ENCODE data around the gene INPP4A.

The INPP4A gene

DNA sequence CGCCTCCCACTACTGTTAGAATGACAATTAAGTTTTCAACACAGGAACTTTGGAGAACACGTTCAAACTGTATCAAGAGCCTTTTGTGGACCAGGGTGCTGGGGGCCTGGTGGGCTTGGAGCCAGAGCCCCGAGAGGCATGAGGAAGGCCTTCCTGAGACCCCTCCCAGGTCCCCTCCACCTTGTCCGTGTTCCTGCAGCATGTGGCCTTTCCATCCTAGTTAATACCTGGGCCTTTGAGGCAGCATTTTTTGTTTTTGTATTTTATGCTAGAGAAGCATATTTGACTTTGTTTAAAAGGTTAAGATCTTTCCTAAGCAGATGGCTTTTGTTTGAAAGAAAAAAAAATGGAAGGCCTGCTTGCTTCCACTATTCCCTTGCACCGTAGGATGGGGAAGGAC, 68.0 kb downstream of the INPP4A start:
- H3K4me3 ChIP-seq (ENCODE audit: low read depth, low read length), result no peak overlapping the region
- DNase-seq (ENCODE audit: low read depth), result no peak
- TF ChIP-seq, protein P1, sequence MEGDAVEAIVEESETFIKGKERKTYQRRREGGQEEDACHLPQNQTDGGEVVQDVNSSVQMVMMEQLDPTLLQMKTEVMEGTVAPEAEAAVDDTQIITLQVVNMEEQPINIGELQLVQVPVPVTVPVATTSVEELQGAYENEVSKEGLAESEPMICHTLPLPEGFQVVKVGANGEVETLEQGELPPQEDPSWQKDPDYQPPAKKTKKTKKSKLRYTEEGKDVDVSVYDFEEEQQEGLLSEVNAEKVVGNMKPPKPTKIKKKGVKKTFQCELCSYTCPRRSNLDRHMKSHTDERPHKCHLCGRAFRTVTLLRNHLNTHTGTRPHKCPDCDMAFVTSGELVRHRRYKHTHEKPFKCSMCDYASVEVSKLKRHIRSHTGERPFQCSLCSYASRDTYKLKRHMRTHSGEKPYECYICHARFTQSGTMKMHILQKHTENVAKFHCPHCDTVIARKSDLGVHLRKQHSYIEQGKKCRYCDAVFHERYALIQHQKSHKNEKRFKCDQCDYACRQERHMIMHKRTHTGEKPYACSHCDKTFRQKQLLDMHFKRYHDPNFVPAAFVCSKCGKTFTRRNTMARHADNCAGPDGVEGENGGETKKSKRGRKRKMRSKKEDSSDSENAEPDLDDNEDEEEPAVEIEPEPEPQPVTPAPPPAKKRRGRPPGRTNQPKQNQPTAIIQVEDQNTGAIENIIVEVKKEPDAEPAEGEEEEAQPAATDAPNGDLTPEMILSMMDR (IDR thresholded peaks at IDR 0.05; ENCODE audit: insufficient read depth, low read depth, low read length, missing control alignments), result no peak

DNA sequence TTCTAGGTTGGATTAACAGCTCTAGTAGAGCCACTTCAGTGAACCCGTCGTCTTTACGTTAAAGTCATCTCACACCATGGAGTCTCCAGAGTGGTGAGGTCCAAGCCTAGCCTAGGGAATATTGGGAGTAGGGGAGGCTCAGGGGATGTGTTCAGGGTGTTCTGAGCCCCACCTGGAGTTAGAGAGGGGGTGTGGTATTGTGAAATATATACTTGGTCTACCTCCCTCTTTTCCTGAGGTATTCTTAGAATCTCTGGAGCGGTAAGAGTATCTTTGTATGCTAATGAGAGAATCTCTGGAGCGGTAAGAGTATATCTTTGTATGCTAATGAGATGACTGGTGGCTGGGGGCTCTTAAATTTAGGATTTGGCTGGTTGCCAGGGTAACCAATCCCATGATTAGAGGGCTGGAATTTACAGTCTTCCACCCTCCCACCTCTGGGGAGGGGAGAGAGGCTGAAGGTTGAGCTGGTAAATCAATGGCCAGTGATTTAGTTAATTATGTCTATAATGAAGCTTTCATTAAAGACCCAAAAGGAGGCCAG, 69.5 kb downstream of the INPP4A start:
- TF ChIP-seq, protein P1 (IDR thresholded peaks at IDR 0.05; ENCODE audit: insufficient read depth, low read depth, low read length, missing control alignments), result no peak
- no peak overlapping the region for H3K4me3 ChIP-seq (ENCODE audit: low read depth, low read length)
- no peak for DNase-seq (ENCODE audit: low read depth)

DNA sequence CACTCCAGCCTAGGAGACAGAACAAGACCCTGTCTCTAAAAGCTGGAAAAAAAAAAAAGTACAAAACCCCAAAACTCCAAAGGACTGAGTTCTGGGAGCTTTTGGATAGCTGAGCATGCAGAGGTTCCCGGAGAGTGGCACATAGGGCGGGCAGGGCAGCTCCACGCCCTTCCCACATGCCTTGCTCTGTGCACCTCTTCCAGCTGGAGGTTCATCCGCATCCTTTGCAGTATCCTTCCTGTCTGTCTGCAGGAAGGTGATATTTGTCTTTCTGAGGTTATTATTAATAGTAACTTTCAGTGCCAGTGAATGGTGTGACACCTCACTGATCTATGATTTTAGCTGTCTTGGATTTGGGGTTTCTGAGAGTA, 70.2 kb downstream of the INPP4A start:
- TF ChIP-seq, protein P1 (IDR thresholded peaks at IDR 0.05; ENCODE audit: insufficient read depth, low read depth, low read length, missing control alignments), result no peak
- no peak for DNase-seq (ENCODE audit: low read depth)
- no peak overlapping the region for H3K4me3 ChIP-seq (ENCODE audit: low read depth, low read length)

DNA sequence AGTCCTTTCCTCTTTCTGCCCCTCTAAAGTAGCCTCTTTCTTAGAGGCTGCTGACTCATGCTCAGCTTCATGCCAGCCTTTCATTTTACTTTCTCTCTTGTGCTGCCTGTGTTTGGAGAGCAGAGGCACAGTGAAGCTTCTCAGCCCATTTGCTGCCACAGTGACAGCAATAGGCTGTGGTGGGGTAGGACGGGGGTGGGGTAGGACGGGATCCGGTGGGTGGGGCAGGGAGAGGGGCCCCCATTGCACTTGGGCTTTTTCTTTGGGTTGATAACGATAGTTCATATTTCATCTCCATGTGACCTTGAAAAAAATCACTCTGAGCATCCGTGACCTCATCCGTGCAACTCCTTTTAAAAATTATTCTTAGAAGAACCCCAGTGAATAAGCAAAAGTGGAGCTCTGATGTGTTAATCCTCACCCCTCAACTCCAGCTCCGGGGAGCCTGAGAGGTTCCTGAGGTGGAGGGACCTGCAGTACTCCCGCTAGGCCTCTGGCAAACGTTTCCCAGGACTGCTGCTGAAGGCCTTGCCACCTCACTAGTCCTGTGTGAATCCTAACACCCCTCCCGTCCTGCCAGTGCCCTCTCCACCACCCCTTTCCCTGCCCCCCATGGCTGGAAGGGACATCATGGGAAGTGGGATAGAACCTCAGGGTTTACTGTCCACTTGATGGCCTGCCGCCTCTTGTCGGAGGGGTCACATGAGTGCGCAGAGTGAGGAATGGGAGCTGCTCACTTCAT, 70.8 kb downstream of the INPP4A start:
- peak; percentile 29 for DNase-seq (ENCODE audit: low read depth)
- TF ChIP-seq, protein P1 (IDR thresholded peaks at IDR 0.05; ENCODE audit: insufficient read depth, low read depth, low read length, missing control alignments), result no peak
- no peak overlapping the region for H3K4me3 ChIP-seq (ENCODE audit: low read depth, low read length)

DNA sequence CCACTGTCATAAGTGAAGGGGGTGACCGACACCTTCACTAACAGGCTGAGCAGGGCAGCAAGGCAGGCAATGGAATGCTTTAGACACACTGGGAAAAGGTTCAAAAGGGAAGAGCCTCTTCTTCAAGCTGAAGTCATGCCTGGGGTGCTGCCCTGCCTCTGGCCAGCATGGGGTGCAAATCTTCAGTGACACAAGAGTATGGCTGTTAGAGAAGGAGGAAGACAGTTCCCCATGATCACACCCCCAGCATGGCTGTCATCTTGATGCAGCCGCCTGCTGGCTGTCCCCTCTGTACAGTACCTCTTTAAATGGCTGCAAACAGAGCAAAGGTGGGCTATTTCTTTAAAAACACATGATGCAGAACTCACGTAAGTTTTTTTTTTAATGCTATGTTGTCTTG, 71.9 kb downstream of the INPP4A start:
- no peak for DNase-seq (ENCODE audit: low read depth)
- TF ChIP-seq, protein P1 (IDR thresholded peaks at IDR 0.05; ENCODE audit: insufficient read depth, low read depth, low read length, missing control alignments), result no peak
- no peak overlapping the region for H3K4me3 ChIP-seq (ENCODE audit: low read depth, low read length)

DNA sequence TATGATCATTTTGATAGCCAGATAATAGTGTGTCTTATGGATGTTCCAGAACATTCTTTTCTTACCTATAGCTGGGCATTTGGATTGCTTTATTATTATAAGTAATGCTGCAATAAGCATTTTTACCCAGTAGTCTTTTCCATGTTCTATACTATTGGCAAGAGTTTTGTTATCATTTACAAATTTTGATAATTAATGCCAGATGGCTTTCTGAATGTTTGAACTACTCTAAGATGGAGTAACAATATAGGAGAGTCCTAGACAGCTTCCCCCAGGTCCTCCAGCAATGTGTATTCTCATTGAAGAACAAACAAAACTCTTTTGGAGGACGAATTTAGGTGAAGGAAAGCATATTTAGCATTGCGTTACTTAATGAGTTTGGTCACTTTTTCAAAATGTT, 73.0 kb downstream of the INPP4A start:
- TF ChIP-seq, protein P1 (IDR thresholded peaks at IDR 0.05; ENCODE audit: insufficient read depth, low read depth, low read length, missing control alignments), result no peak
- no peak overlapping the region for H3K4me3 ChIP-seq (ENCODE audit: low read depth, low read length)
- no peak for DNase-seq (ENCODE audit: low read depth)

DNA sequence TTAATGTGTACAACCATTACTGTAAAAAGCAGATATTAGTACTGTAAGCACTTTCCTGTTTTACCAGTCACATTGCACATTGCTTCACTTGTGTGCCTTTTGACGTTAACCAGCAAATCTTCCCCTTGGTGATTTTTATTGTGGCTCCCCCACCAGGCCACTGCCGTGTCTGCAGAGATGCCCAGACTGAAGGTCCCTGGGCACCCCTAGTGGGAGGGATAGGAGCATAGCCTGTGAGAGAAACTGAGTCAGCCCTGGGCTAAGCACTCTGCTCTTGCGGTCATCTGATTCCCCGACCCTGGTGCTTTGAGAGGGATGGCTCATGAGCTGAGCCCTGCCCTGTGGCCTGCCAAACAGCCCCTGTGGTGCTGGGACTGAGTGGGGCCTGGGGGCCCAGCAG, 73.4 kb downstream of the INPP4A start:
- no peak overlapping the region for H3K4me3 ChIP-seq (ENCODE audit: low read depth, low read length)
- DNase-seq (ENCODE audit: low read depth), result peak; percentile 51
- TF ChIP-seq, protein P1 (IDR thresholded peaks at IDR 0.05; ENCODE audit: insufficient read depth, low read depth, low read length, missing control alignments), result peak; percentile 54

Data from GM12865 (cell line).